ENCODE results near the gene NFIC.

DNA sequence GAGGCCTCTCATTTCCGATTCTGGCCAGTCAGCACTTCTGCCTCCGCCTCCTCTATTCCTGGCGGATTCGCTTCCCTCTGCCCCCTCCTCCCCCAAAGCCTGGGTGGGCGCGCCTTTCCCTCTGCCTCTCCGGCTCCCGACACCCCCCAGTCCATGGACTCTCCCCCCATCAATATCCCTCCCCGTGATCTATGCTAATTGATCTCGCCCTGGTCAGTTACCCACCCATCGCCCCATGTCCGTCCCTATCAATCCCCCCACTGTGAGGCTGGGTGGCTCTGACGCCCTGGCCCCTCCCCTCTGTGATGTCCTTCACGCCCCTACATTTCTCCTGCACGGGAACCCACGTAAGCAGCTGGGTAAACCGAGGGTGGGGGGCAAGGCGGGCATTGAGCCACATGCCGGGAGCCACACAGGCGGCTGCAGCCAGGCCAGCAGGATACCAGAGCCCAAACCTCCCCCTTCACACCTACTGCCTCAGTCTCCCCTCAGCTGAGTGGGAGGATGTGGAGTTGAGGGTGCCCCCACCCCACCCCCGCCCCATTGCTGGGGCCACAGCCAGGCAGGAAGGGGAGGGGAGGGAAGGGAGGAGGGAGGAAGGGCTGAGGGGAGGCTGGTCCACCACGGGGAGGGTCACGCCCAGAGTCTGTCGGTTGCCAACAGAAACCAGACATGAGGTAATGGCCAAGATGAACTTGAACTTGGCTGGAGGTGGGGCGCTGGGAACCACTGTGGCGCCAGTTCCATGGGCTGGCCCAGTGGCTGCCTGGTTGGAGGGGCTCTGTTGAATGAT lies 92.9 kb downstream of the NFIC start:
- no peak for TF ChIP-seq TAF1 (conservative IDR thresholded peaks at IDR 0.05)
- TF ChIP-seq, protein P1, sequence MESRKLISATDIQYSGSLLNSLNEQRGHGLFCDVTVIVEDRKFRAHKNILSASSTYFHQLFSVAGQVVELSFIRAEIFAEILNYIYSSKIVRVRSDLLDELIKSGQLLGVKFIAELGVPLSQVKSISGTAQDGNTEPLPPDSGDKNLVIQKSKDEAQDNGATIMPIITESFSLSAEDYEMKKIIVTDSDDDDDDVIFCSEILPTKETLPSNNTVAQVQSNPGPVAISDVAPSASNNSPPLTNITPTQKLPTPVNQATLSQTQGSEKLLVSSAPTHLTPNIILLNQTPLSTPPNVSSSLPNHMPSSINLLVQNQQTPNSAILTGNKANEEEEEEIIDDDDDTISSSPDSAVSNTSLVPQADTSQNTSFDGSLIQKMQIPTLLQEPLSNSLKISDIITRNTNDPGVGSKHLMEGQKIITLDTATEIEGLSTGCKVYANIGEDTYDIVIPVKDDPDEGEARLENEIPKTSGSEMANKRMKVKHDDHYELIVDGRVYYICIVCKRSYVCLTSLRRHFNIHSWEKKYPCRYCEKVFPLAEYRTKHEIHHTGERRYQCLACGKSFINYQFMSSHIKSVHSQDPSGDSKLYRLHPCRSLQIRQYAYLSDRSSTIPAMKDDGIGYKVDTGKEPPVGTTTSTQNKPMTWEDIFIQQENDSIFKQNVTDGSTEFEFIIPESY (IDR thresholded peaks at IDR 0.05) = no peak
- TF ChIP-seq, protein P2, sequence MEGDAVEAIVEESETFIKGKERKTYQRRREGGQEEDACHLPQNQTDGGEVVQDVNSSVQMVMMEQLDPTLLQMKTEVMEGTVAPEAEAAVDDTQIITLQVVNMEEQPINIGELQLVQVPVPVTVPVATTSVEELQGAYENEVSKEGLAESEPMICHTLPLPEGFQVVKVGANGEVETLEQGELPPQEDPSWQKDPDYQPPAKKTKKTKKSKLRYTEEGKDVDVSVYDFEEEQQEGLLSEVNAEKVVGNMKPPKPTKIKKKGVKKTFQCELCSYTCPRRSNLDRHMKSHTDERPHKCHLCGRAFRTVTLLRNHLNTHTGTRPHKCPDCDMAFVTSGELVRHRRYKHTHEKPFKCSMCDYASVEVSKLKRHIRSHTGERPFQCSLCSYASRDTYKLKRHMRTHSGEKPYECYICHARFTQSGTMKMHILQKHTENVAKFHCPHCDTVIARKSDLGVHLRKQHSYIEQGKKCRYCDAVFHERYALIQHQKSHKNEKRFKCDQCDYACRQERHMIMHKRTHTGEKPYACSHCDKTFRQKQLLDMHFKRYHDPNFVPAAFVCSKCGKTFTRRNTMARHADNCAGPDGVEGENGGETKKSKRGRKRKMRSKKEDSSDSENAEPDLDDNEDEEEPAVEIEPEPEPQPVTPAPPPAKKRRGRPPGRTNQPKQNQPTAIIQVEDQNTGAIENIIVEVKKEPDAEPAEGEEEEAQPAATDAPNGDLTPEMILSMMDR (IDR thresholded peaks at IDR 0.05; ENCODE audit: low read depth, low read length, missing input control) = no peak
- peak; percentile 14 for TF ChIP-seq SP1 (IDR thresholded peaks at IDR 0.05)
- no peak for TF ChIP-seq FOXA1 (IDR thresholded peaks at IDR 0.05)
- TF ChIP-seq, protein P3, sequence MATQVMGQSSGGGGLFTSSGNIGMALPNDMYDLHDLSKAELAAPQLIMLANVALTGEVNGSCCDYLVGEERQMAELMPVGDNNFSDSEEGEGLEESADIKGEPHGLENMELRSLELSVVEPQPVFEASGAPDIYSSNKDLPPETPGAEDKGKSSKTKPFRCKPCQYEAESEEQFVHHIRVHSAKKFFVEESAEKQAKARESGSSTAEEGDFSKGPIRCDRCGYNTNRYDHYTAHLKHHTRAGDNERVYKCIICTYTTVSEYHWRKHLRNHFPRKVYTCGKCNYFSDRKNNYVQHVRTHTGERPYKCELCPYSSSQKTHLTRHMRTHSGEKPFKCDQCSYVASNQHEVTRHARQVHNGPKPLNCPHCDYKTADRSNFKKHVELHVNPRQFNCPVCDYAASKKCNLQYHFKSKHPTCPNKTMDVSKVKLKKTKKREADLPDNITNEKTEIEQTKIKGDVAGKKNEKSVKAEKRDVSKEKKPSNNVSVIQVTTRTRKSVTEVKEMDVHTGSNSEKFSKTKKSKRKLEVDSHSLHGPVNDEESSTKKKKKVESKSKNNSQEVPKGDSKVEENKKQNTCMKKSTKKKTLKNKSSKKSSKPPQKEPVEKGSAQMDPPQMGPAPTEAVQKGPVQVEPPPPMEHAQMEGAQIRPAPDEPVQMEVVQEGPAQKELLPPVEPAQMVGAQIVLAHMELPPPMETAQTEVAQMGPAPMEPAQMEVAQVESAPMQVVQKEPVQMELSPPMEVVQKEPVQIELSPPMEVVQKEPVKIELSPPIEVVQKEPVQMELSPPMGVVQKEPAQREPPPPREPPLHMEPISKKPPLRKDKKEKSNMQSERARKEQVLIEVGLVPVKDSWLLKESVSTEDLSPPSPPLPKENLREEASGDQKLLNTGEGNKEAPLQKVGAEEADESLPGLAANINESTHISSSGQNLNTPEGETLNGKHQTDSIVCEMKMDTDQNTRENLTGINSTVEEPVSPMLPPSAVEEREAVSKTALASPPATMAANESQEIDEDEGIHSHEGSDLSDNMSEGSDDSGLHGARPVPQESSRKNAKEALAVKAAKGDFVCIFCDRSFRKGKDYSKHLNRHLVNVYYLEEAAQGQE (IDR thresholded peaks at IDR 0.05) = no peak
- peak; percentile 17 to 45 for TF ChIP-seq JUND (IDR thresholded peaks at IDR 0.05)
- TF ChIP-seq EGR1 (IDR thresholded peaks at IDR 0.05; ENCODE audit: low read depth in 2 of 2) = no peak
- TF ChIP-seq, protein P4, sequence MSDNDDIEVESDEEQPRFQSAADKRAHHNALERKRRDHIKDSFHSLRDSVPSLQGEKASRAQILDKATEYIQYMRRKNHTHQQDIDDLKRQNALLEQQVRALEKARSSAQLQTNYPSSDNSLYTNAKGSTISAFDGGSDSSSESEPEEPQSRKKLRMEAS (IDR thresholded peaks at IDR 0.05) = no peak
- TF ChIP-seq RAD21 (IDR thresholded peaks at IDR 0.05) = no peak
- no peak for TF ChIP-seq YY1 (IDR thresholded peaks at IDR 0.05)
- TF ChIP-seq, protein P5, sequence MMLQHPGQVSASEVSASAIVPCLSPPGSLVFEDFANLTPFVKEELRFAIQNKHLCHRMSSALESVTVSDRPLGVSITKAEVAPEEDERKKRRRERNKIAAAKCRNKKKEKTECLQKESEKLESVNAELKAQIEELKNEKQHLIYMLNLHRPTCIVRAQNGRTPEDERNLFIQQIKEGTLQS (IDR thresholded peaks at IDR 0.05) = no peak
- peak in 1 of 2 donors; percentile 43 for TF ChIP-seq GABPA (IDR thresholded peaks at IDR 0.05 in 1 of 2, conservative IDR thresholded peaks at IDR 0.05 in 1 of 2)
- TF ChIP-seq FOXA2 (IDR thresholded peaks at IDR 0.05) = no peak
